ENCODE results near the gene SH3BP2.

- no peak for TF ChIP-seq EP300 (IDR thresholded peaks at IDR 0.05; ENCODE audit: low read depth)
- peak in 1 of 5 experiments; percentile 21 for TF ChIP-seq CTCF (IDR thresholded peaks at IDR 0.05)
- peak; percentile 68 for TF ChIP-seq POLR2A (IDR thresholded peaks at IDR 0.05)
Measured at GRCh38 chr4:2795893-2796848, 3.3 kb downstream of the SH3BP2 start.

All from transverse colon (tissue), 3 donors.